ENCODE results near the gene STX18.

STX18 gene

GRCh38 chr4:4413373-4413725, 128.5 kb downstream of the STX18 start:
- no peaks in the 10 kb centered on the region; the same call in 1 of the 2 replicates for H3K36me3 ChIP-seq (ENCODE audit: control insufficient read depth, insufficient read depth, low read length)
- no peak overlapping the region for H3K4me3 ChIP-seq (replicated peaks; ENCODE audit: low read depth, low read length)
- H3K27me3 ChIP-seq (replicated peaks; ENCODE audit: control insufficient read depth, insufficient read depth, low read length): no peaks in the 10 kb centered on the region
- DNase-seq (ENCODE audit: extremely low read depth, insufficient read length): no peak
- TF ChIP-seq CTCF (IDR thresholded peaks at IDR 0.05; ENCODE audit: insufficient read depth, low read length, poor library complexity, severe bottlenecking): no peak

- TF ChIP-seq CTCF (IDR thresholded peaks at IDR 0.05; ENCODE audit: insufficient read depth, low read length, poor library complexity, severe bottlenecking): no peak
- no peak for DNase-seq (ENCODE audit: extremely low read depth, insufficient read length)
- no peak overlapping the region for H3K4me3 ChIP-seq (replicated peaks; ENCODE audit: low read depth, low read length)
- no peaks in the 10 kb centered on the region; the same call in 1 of the 2 replicates for H3K36me3 ChIP-seq (ENCODE audit: control insufficient read depth, insufficient read depth, low read length)
- no peaks in the 10 kb centered on the region for H3K27me3 ChIP-seq (replicated peaks; ENCODE audit: control insufficient read depth, insufficient read depth, low read length)
Observed at GRCh38 chr4:4412641-4413372, 129.0 kb downstream of the STX18 start.

GRCh38 chr4:4411906-4412305, 129.9 kb downstream of the STX18 start:
- DNase-seq (ENCODE audit: extremely low read depth, insufficient read length): no peak
- no peak for TF ChIP-seq CTCF (IDR thresholded peaks at IDR 0.05; ENCODE audit: insufficient read depth, low read length, poor library complexity, severe bottlenecking)
- no peaks in the 10 kb centered on the region; the same call in 1 of the 2 replicates for H3K36me3 ChIP-seq (ENCODE audit: control insufficient read depth, insufficient read depth, low read length)
- H3K4me3 ChIP-seq (replicated peaks; ENCODE audit: low read depth, low read length): no peak overlapping the region
- H3K27me3 ChIP-seq (replicated peaks; ENCODE audit: control insufficient read depth, insufficient read depth, low read length): no peaks in the 10 kb centered on the region

GRCh38 chr4:4410271-4410670, 131.6 kb downstream of the STX18 start:
- H3K4me3 ChIP-seq (replicated peaks; ENCODE audit: low read depth, low read length): no peak overlapping the region
- no peak for TF ChIP-seq CTCF (IDR thresholded peaks at IDR 0.05; ENCODE audit: insufficient read depth, low read length, poor library complexity, severe bottlenecking)
- H3K27me3 ChIP-seq (replicated peaks; ENCODE audit: control insufficient read depth, insufficient read depth, low read length): no peaks in the 10 kb centered on the region
- no peak for DNase-seq (ENCODE audit: extremely low read depth, insufficient read length)
- H3K36me3 ChIP-seq (ENCODE audit: control insufficient read depth, insufficient read depth, low read length): no peaks in the 10 kb centered on the region; the same call in 1 of the 2 replicates

- DNase-seq (ENCODE audit: extremely low read depth, insufficient read length): no peak
- TF ChIP-seq CTCF (IDR thresholded peaks at IDR 0.05; ENCODE audit: insufficient read depth, low read length, poor library complexity, severe bottlenecking): no peak
- Histone ChIP-seq H3K36me3 (ENCODE audit: control insufficient read depth, insufficient read depth, low read length) (no peaks in the 10 kb centered on the region), H3K27me3 (replicated peaks; ENCODE audit: control insufficient read depth, insufficient read depth, low read length) (no peaks in the 10 kb centered on the region), H3K4me3 (replicated peaks; ENCODE audit: low read depth, low read length) (no peak overlapping the region)
Observed at GRCh38 chr4:4409416-4410115, 132.3 kb downstream of the STX18 start.
